K562 (cell line): ENCODE measurements around the gene TRMT44.

Experiments
- ATF1 ChIP-seq, 2 experiments: fragments of 450-650 bp in 1 of 2; IDR thresholded peaks; 2 replicates each; pipeline ENCODE4 v1.6.1; 2016; ENCODE audit warnings: missing compliant biosample characterization in 1 of 2, missing genetic modification characterization in 1 of 2
- HOXB6 ChIP-seq: fragments of 250-450 bp; sonication (Bioruptor Pico); IDR thresholded peaks from 2 replicates; pipeline ENCODE4 v1.5.1; 2022; ENCODE audit warnings: mild to moderate bottlenecking, borderline replicate concordance
- KLF1 ChIP-seq: fragments of 450-650 bp; IDR thresholded peaks from 2 replicates; pipeline ENCODE4 v1.6.1; 2016; ENCODE audit warnings: missing genetic modification characterization, missing compliant biosample characterization
- NR2C1 ChIP-seq, 2 experiments: fragments of 450-650 bp; IDR thresholded peaks; 2 replicates each; pipeline ENCODE4 v1.6.1; 2017; ENCODE audit warnings: mild to moderate bottlenecking in 2 of 2, antibody characterized with exemption in 1 of 2, inconsistent platforms in 1 of 2, missing compliant biosample characterization in 1 of 2, missing genetic modification characterization in 1 of 2
- SP2 ChIP-seq: IDR thresholded peaks from 2 replicates; pipeline ENCODE4 v1.6.1; 2011; ENCODE audit warnings: mild to moderate bottlenecking, low read depth, low read length, moderate library complexity; ENCODE audit not compliant: poor library complexity, severe bottlenecking; ENCODE audit errors: extremely low read depth
- ZNF407 ChIP-seq: fragments of 450-650 bp; IDR thresholded peaks from 2 replicates; pipeline ENCODE4 v1.6.1; 2016; ENCODE audit warnings: low read depth
- TF ChIP-seq, protein P1 (sequence below): fragments of 450-650 bp; formaldehyde crosslinking; IDR thresholded peaks from 2 replicates; pipeline ENCODE4 v1.4.0; 2020; ENCODE audit warnings: mild to moderate bottlenecking
- TF ChIP-seq, protein P2 (sequence below): sonication (generic); formaldehyde crosslinking; IDR thresholded peaks from 2 replicates; pipeline ENCODE4 v1.4.0; 2020; ENCODE audit warnings: mild to moderate bottlenecking, missing genetic modification reagents

GRCh38 chr4:8427262-8427661 lies 13.3 kb upstream of the TRMT44 start:
- TF ChIP-seq, protein P1, sequence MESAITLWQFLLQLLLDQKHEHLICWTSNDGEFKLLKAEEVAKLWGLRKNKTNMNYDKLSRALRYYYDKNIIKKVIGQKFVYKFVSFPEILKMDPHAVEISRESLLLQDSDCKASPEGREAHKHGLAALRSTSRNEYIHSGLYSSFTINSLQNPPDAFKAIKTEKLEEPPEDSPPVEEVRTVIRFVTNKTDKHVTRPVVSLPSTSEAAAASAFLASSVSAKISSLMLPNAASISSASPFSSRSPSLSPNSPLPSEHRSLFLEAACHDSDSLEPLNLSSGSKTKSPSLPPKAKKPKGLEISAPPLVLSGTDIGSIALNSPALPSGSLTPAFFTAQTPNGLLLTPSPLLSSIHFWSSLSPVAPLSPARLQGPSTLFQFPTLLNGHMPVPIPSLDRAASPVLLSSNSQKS: no peak
- TF ChIP-seq KLF1 (tag) (no peak), HOXB6 (CRISPR knock-in tag) (no peak), ZNF407 (no peak), SP2 (no peak), NR2C1 (IDR thresholded peaks at IDR 0.05) (no peak), NR2C1 (tag; IDR thresholded peaks at IDR 0.05) (no peak), ATF1 (CRISPR knock-in tag; IDR thresholded peaks at IDR 0.05) (no peak), ATF1 (tag; IDR thresholded peaks at IDR 0.05) (no peak)
- TF ChIP-seq, protein P2, sequence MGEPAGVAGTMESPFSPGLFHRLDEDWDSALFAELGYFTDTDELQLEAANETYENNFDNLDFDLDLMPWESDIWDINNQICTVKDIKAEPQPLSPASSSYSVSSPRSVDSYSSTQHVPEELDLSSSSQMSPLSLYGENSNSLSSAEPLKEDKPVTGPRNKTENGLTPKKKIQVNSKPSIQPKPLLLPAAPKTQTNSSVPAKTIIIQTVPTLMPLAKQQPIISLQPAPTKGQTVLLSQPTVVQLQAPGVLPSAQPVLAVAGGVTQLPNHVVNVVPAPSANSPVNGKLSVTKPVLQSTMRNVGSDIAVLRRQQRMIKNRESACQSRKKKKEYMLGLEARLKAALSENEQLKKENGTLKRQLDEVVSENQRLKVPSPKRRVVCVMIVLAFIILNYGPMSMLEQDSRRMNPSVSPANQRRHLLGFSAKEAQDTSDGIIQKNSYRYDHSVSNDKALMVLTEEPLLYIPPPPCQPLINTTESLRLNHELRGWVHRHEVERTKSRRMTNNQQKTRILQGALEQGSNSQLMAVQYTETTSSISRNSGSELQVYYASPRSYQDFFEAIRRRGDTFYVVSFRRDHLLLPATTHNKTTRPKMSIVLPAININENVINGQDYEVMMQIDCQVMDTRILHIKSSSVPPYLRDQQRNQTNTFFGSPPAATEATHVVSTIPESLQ (CRISPR knock-in tag): no peak
